GM12878 (cell line): ENCODE measurements around the gene CTCFL. TPM values are rescaled to one million over a fixed set of nuclear protein-coding genes. Genes with fewer than 3 reads are reported as not detected.

Experiments used
- ATAC-seq: fragments of 200-7000 bp; cut with Tn5 transposase; 3 replicates; pipeline ENCODE4 v1.9.1; 2020; ENCODE audit warnings: mild to moderate bottlenecking, moderate library complexity
- BruUV-seq: library from RNA; stranded (reverse); fragments of 400-500 nt; replicated peaks from 2 replicates; lab custom pipeline; 2021; lab: Mats Ljungman, UMichigan
- CTCF ChIA-PET: fragments of 300-600 bp; sonication (Branson Sonifier 250); formaldehyde crosslinking; extraction: SDS; loops from one replicate; lab custom pipeline; 2021; ENCODE audit warnings: inconsistent platforms; lab: Yijun Ruan, JAX
- POLR2A ChIA-PET: fragments of 350-600 bp; formaldehyde crosslinking; extraction: SDS; loops from one replicate; lab custom pipeline; 2021; ENCODE audit warnings: inconsistent platforms; lab: Charles Lee
- RAD21 ChIA-PET: fragments of 300-600 bp; sonication (Branson Sonifier 250); formaldehyde crosslinking; loops from one replicate; lab custom pipeline; 2023; ENCODE audit warnings: antibody characterized with exemption; ENCODE audit not compliant: unreplicated experiment; lab: Charles Lee
- SMC1A ChIA-PET: fragments of 300-600 bp; sonication (Branson Sonifier 250); formaldehyde crosslinking; loops from one replicate; lab custom pipeline; 2023; ENCODE audit not compliant: unreplicated experiment, uncharacterized antibody; lab: Charles Lee
- DNase-seq: peaks from one replicate; pipeline ENCODE4 v3.0.0-alpha.2; 2011; ENCODE audit warnings: low read depth, low spot score
- FAIRE-seq: peaks from 3 replicates; lab custom pipeline; 2011; peaks lifted over from hg19 to GRCh38; lab: Jason Lieb, UNC
- H2AFZ ChIP-seq: 2 replicates; pipeline ENCODE4 v1.6.0; 2011; ENCODE audit warnings: low read depth, low read length, control low read depth; ENCODE audit not compliant: control insufficient read depth
- H3K27ac ChIP-seq: 2 replicates; pipeline ENCODE4 v1.5.1; 2011; ENCODE audit warnings: control low read depth; ENCODE audit not compliant: control insufficient read depth, insufficient read depth
- H3K27me3 ChIP-seq, 2 experiments: replicated peaks in 1 of 2; 2 replicates each; pipeline versions ENCODE4 v1.6.0 to v1.6.1; 2011; ENCODE audit warnings: low read length in 1 of 2; ENCODE audit not compliant: control insufficient read depth in 2 of 2, insufficient read depth in 2 of 2
- H3K36me3 ChIP-seq, 2 experiments: 2 replicates each; pipeline ENCODE4 v1.5.1; 2011; ENCODE audit warnings: low read length in 1 of 2; ENCODE audit not compliant: control insufficient read depth in 2 of 2, insufficient read depth in 2 of 2
- H3K4me1 ChIP-seq: 2 replicates; pipeline ENCODE4 v1.6.1; 2011; ENCODE audit warnings: mild to moderate bottlenecking, low read length, moderate library complexity, mixed read lengths; ENCODE audit not compliant: control insufficient read depth, insufficient read depth
- H3K4me2 ChIP-seq: 2 replicates; pipeline ENCODE4 v1.6.0; 2011; ENCODE audit warnings: control low read depth; ENCODE audit not compliant: control insufficient read depth, insufficient read depth
- H3K4me3 ChIP-seq: fragments of 200-600 bp; sonication (generic); 2 replicates; pipeline ENCODE4 v1.5.1; 2016
- H3K79me2 ChIP-seq: 2 replicates; pipeline ENCODE4 v1.6.0; 2011; ENCODE audit warnings: low read length; ENCODE audit not compliant: control insufficient read depth, insufficient read depth
- H3K9ac ChIP-seq: 2 replicates; pipeline ENCODE4 v1.8.0; 2011; ENCODE audit warnings: low read length, control low read depth, mixed read lengths; ENCODE audit not compliant: control insufficient read depth, insufficient read depth
- H3K9me3 ChIP-seq: replicated peaks from 3 replicates; pipeline ENCODE4 v1.5.1; 2011; ENCODE audit warnings: mild to moderate bottlenecking, low read length; ENCODE audit not compliant: control insufficient read depth, insufficient read depth
- H4K20me1 ChIP-seq: 2 replicates; pipeline ENCODE4 v1.6.0; 2011; ENCODE audit not compliant: control insufficient read depth, insufficient read depth
- BACH1 ChIP-seq: fragments of 450-650 bp; IDR thresholded peaks from 2 replicates; pipeline ENCODE4 v1.6.1; 2017; ENCODE audit warnings: mild to moderate bottlenecking, borderline replicate concordance
- BCL3 ChIP-seq: IDR thresholded peaks from 2 replicates; pipeline ENCODE4 v1.6.1; 2011; ENCODE audit warnings: borderline replicate concordance, low read depth, mild to moderate bottlenecking, moderate library complexity, low read length; ENCODE audit not compliant: insufficient read depth, poor library complexity, severe bottlenecking
- CBX3 ChIP-seq: fragments of 200-600 bp; sonication (generic); IDR thresholded peaks from 2 replicates; pipeline ENCODE4 v1.6.1; 2016; ENCODE audit warnings: low read depth, borderline replicate concordance
- KLF5 ChIP-seq: fragments of 450-650 bp; IDR thresholded peaks from 2 replicates; pipeline ENCODE4 v1.6.1; 2014; ENCODE audit warnings: mild to moderate bottlenecking; ENCODE audit not compliant: partially characterized antibody
- NFXL1 ChIP-seq: fragments of 450-650 bp; IDR thresholded peaks from 2 replicates; pipeline ENCODE4 v1.6.1; 2017; ENCODE audit warnings: antibody characterized with exemption, mild to moderate bottlenecking, borderline replicate concordance
- PBX3 ChIP-seq: IDR thresholded peaks from 2 replicates; pipeline ENCODE4 v1.6.1; 2011; ENCODE audit warnings: mild to moderate bottlenecking, low read depth, low read length, moderate library complexity; ENCODE audit not compliant: insufficient replicate concordance
- RAD51 ChIP-seq: fragments of 450-650 bp; IDR thresholded peaks from 2 replicates; pipeline ENCODE4 v1.6.1; 2016; ENCODE audit warnings: moderate library complexity, mild to moderate bottlenecking, inconsistent platforms
- RELB ChIP-seq: fragments of 450-650 bp; IDR thresholded peaks from 2 replicates; pipeline ENCODE4 v1.6.1; 2017; ENCODE audit warnings: low read depth, mild to moderate bottlenecking, moderate library complexity
- SREBF1 ChIP-seq: IDR thresholded peaks from 2 replicates; pipeline ENCODE4 v1.6.1; 2012; ENCODE audit warnings: mild to moderate bottlenecking, low read length
- TCF3 ChIP-seq: IDR thresholded peaks from 2 replicates; pipeline ENCODE4 v1.6.1; 2012; ENCODE audit warnings: low read depth, mild to moderate bottlenecking, low read length, borderline replicate concordance; ENCODE audit not compliant: insufficient read depth
- ZNF592 ChIP-seq: fragments of 450-650 bp; IDR thresholded peaks from 2 replicates; pipeline ENCODE4 v1.6.1; 2017; ENCODE audit warnings: mild to moderate bottlenecking, moderate library complexity
- WGBS: methylation state at CpG from one replicate; pipeline ENCODE4 v1.1.6; 2016; ENCODE audit warnings: low lambda C conversion rate; ENCODE audit not compliant: insufficient replicate concordance, insufficient coverage; ENCODE audit errors: missing lambda C conversion rate; 5-methylcytosine and 5-hydroxymethylcytosine counted together
- in situ Hi-C: fragments of 300-500 bp; cut with MboI; formaldehyde crosslinking; loops from 9 replicates; pipeline ENCODE4 v1.14.3; 2018; ENCODE audit warnings: mixed read lengths
- intact Hi-C: fragments of 100-400 bp; cut with micrococcal nuclease; formaldehyde crosslinking; loops from one replicate; pipeline ENCODE4 v1.14.2; 2022; ENCODE audit not compliant: unreplicated experiment
- polyA plus RNA-seq, 11 experiments: library from polyadenylated mRNA; depleted of rRNA in 4 of 11; unstranded in 6 of 11; stranded (reverse) in 5 of 11; fragments of >200 nt; fragmentation: Nextera tagmentation in 4 of 11; fragmentation: Illumina TruSeq in 1 of 11; extraction: Ambion mirVana in 4 of 11; extraction: Trizol in 1 of 11; gene quantifications; 1 replicate in 1 of 11; 2 replicates in 10 of 11; pipeline versions ENCODE4 v1.2.1 to v1.2.3, GENCODE V29; 2011 to 2016; ENCODE audit warnings: inconsistent platforms in 2 of 11, missing spikeins in 2 of 11, low read depth in 1 of 11
- total RNA-seq, 4 experiments: library from RNA; depleted of rRNA in 3 of 4; stranded (reverse); fragments of >200 nt in 3 of 4; fragmentation: Illumina TruSeq in 1 of 4; extraction: Trizol in 1 of 4; gene quantifications; 2 replicates each; pipeline versions ENCODE4 v1.2.1 to v1.2.3, GENCODE V29; 2013 to 2021
- TF ChIP-seq, protein P1 (sequence below): fragments of 450-650 bp; IDR thresholded peaks from 2 replicates; pipeline ENCODE4 v1.6.1; 2017; ENCODE audit warnings: borderline replicate concordance
- TF ChIP-seq, protein P2 (sequence below): fragments of 450-650 bp; IDR thresholded peaks from 2 replicates; pipeline ENCODE4 v1.6.1; 2016; ENCODE audit warnings: mild to moderate bottlenecking

The CTCFL gene
- total and polyA plus RNA-seq, 10 of the 15 experiments (the other 5 are each of a cell fraction or from before 2014, with no cell fraction given), result 0.06 to 0.20 (median 0.11) TPM; not detected in 4

DNA sequence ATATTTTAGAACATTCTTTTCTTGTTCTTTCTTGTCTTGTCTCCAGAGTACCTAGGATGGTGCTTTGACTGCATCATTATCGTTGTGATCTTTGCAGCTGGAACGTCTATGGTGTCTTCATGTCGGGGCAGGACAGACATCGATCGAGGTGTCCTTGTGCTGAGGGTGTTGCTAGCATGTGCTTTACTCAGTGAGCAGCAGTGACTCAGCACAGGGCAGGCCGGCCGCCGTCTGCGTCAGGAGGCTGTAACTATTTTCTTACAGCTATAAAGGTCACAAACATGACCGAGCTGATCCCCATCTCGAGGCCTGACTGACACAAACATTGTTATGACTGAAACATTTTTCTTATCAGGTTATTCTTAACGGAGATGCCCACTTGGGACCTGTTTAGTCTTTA lies 14.9 kb upstream of the CTCFL start:
- Histone ChIP-seq H3K27ac (no peak overlapping the region), H2AFZ (no peak overlapping the region), H3K4me1 (no peaks in the 10 kb centered on the region), H3K9me3 (no peaks in the 10 kb centered on the region), H3K27me3 (peaks cover 0 to 7% of the 10 kb centered on the region in 2 experiments), H3K4me3 (no peak overlapping the region), H3K4me2 (no peak overlapping the region), H4K20me1 (no peaks in the 10 kb centered on the region), H3K36me3 (no peaks in the 10 kb centered on the region), H3K79me2 (no peaks in the 10 kb centered on the region), H3K9ac (no peak overlapping the region)
- CTCF ChIA-PET, result interaction anchor here (0.9 kb wide), 1 partner anchor 24 kb away, joined by 4 read pairs; no protein-coding TSS in a partner anchor
- 47% methylated on average over 12 of the region's 12 CpGs for WGBS
- POLR2A ChIA-PET, result no interaction called here
- no TSS peak for BruUV-seq
- intact Hi-C loops (no loop called here), in situ Hi-C loops (no loop called here)
- SMC1A ChIA-PET, result no interaction called here
- RAD21 ChIA-PET, result interaction anchor here (0.8 kb wide), 1 partner anchor 41 kb away, joined by 3 read pairs; no protein-coding TSS in a partner anchor
- no peak for FAIRE-seq
- DNase-seq, result no peak
- no peak for ATAC-seq
- TF ChIP-seq PBX3, result no peak
- TF ChIP-seq, protein P1, sequence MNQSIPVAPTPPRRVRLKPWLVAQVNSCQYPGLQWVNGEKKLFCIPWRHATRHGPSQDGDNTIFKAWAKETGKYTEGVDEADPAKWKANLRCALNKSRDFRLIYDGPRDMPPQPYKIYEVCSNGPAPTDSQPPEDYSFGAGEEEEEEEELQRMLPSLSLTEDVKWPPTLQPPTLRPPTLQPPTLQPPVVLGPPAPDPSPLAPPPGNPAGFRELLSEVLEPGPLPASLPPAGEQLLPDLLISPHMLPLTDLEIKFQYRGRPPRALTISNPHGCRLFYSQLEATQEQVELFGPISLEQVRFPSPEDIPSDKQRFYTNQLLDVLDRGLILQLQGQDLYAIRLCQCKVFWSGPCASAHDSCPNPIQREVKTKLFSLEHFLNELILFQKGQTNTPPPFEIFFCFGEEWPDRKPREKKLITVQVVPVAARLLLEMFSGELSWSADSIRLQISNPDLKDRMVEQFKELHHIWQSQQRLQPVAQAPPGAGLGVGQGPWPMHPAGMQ, result no peak
- no peak for TF ChIP-seq CBX3
- TF ChIP-seq, protein P2, sequence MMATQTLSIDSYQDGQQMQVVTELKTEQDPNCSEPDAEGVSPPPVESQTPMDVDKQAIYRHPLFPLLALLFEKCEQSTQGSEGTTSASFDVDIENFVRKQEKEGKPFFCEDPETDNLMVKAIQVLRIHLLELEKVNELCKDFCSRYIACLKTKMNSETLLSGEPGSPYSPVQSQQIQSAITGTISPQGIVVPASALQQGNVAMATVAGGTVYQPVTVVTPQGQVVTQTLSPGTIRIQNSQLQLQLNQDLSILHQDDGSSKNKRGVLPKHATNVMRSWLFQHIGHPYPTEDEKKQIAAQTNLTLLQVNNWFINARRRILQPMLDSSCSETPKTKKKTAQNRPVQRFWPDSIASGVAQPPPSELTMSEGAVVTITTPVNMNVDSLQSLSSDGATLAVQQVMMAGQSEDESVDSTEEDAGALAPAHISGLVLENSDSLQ, result no peak
- TF ChIP-seq KLF5, result no peak
- no peak for TF ChIP-seq NFXL1
- no peak for TF ChIP-seq RELB
- no peak for TF ChIP-seq RAD51
- no peak for TF ChIP-seq ZNF592
- no peak for TF ChIP-seq SREBF1
- TF ChIP-seq BCL3, result no peak
- TF ChIP-seq BACH1, result no peak
- no peak for TF ChIP-seq TCF3
